Measurements from ENCODE around the gene EDC3.

DNA sequence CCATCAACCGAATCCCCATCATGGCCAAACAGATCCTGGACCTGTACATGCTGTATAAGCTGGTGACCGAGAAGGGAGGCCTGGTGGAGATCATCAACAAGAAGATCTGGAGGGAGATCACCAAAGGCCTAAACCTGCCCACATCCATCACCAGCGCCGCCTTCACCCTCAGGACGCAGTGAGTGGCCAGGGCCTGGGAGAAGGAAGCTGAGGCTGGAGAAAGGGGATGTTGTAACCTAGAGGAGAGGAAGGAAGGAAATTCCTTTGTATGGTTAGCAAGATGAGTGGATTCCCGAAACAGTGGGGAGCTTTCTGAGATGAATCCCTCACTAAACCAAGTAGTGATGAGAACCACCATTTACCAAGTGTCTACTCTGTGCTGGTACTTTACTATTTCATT is 106.0 kb downstream of the EDC3 start:
- TF ChIP-seq POLR2A (IDR thresholded peaks at IDR 0.05) (no peak), EP300 (IDR thresholded peaks at IDR 0.05) (no peak), POLR2AphosphoS5 (IDR thresholded peaks at IDR 0.05) (no peak)
- TF ChIP-seq, protein P1, sequence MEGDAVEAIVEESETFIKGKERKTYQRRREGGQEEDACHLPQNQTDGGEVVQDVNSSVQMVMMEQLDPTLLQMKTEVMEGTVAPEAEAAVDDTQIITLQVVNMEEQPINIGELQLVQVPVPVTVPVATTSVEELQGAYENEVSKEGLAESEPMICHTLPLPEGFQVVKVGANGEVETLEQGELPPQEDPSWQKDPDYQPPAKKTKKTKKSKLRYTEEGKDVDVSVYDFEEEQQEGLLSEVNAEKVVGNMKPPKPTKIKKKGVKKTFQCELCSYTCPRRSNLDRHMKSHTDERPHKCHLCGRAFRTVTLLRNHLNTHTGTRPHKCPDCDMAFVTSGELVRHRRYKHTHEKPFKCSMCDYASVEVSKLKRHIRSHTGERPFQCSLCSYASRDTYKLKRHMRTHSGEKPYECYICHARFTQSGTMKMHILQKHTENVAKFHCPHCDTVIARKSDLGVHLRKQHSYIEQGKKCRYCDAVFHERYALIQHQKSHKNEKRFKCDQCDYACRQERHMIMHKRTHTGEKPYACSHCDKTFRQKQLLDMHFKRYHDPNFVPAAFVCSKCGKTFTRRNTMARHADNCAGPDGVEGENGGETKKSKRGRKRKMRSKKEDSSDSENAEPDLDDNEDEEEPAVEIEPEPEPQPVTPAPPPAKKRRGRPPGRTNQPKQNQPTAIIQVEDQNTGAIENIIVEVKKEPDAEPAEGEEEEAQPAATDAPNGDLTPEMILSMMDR (IDR thresholded peaks at IDR 0.05), result no peak
